Loucy (cell line): ENCODE data around the gene BPIFB2.

Source experiments
- H2AFZ ChIP-seq: fragments of 200-600 bp; sonication (generic); 2 replicates; pipeline ENCODE4 v1.6.0; 2016; ENCODE audit warnings: antibody characterized with exemption, mild to moderate bottlenecking, low read length, moderate library complexity
- H3F3A ChIP-seq: fragments of 200-600 bp; 2 replicates; pipeline ENCODE4 v1.6.0; 2016; ENCODE audit warnings: antibody characterized with exemption, low read depth, mild to moderate bottlenecking
- H3K27me3 ChIP-seq: fragments of 200-600 bp; sonication (generic); 2 replicates; pipeline ENCODE4 v1.6.1; 2014; ENCODE audit warnings: low read length, mild to moderate bottlenecking; ENCODE audit not compliant: insufficient read depth, poor library complexity, severe bottlenecking
- H3K36me3 ChIP-seq: fragments of 200-600 bp; sonication (generic); 2 replicates; pipeline ENCODE4 v1.6.1; 2016; ENCODE audit warnings: low read length; ENCODE audit not compliant: insufficient read depth
- H3K4me1 ChIP-seq: fragments of 200-600 bp; sonication (generic); 2 replicates; pipeline ENCODE4 v1.5.1; 2014; ENCODE audit warnings: low read length, mild to moderate bottlenecking; ENCODE audit not compliant: insufficient read depth, poor library complexity, severe bottlenecking
- H3K4me2 ChIP-seq: fragments of 200-600 bp; sonication (generic); 2 replicates; pipeline ENCODE4 v1.6.0; 2014; ENCODE audit warnings: antibody characterized with exemption, low read length, low read depth, mild to moderate bottlenecking; ENCODE audit not compliant: poor library complexity, severe bottlenecking
- H3K4me3 ChIP-seq: fragments of 200-600 bp; sonication (generic); 2 replicates; pipeline ENCODE4 v1.5.1; 2014; ENCODE audit warnings: low read length, mild to moderate bottlenecking, mixed read lengths; ENCODE audit not compliant: poor library complexity, severe bottlenecking
- H3K79me2 ChIP-seq: fragments of 200-600 bp; sonication (generic); 2 replicates; pipeline ENCODE4 v1.6.1; 2014; ENCODE audit warnings: low read length; ENCODE audit not compliant: insufficient read depth
- H3K9ac ChIP-seq: fragments of 200-600 bp; sonication (generic); 2 replicates; pipeline ENCODE4 v1.6.0; 2014; ENCODE audit warnings: mild to moderate bottlenecking, low read depth, low read length, moderate library complexity; ENCODE audit not compliant: poor library complexity, severe bottlenecking
- H3K9me2 ChIP-seq: fragments of 200-600 bp; sonication (generic); replicated peaks from 2 replicates; pipeline ENCODE4 v1.6.1; 2016; ENCODE audit warnings: low read depth, low read length, mixed read lengths
- H3K9me3 ChIP-seq: fragments of 200-600 bp; sonication (generic); 2 replicates; pipeline ENCODE4 v1.6.1; 2014; ENCODE audit warnings: mild to moderate bottlenecking, antibody characterized with exemption, low read length, low read depth; ENCODE audit not compliant: insufficient read depth
- H4K20me1 ChIP-seq: fragments of 200-600 bp; sonication (generic); 2 replicates; pipeline ENCODE4 v1.6.0; 2014; ENCODE audit warnings: antibody characterized with exemption, low read length, mild to moderate bottlenecking; ENCODE audit not compliant: insufficient read depth, poor library complexity, severe bottlenecking
- CTCF ChIP-seq: fragments of 200-600 bp; sonication (generic); conservative IDR thresholded peaks from 2 replicates; pipeline ENCODE4 v1.5.1; 2014; ENCODE audit warnings: mild to moderate bottlenecking, antibody characterized with exemption, low read length
- EZH2phosphoT487 ChIP-seq: fragments of 200-600 bp; IDR thresholded peaks from 2 replicates; pipeline ENCODE4 v1.6.1; 2018; ENCODE audit warnings: antibody characterized with exemption, mild to moderate bottlenecking, moderate library complexity, borderline replicate concordance

The BPIFB2 gene

DNA sequence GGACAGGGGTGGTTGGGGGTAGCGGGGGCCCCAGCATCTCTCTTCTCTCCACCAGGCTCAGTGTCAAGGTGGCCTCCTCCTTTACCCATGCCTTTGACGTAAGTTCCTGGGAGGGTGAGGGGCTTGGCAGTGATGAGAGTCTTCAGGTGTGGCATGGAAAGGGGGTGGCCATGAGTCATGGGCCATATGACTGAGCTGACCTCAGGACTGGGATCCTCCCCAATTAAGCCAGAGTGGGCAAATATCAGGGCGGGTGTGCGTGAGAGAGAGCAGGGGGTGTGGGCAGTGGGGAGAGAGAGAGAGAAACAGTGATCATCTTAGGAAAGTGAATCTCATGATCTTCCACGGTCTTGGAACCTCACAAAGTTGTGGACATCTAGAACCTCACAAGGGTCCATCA is 63.7 kb downstream of the BPIFB2 start:
- Histone ChIP-seq H3K9me2 (no peaks in the 10 kb centered on the region), H3F3A (no peaks in the 10 kb centered on the region), H3K4me1 (peaks cover 4% of the 10 kb centered on the region), H4K20me1 (no peaks in the 10 kb centered on the region), H3K4me3 (no peak overlapping the region), H3K9ac (no peak overlapping the region), H3K4me2 (no peak overlapping the region), H3K79me2 (no peaks in the 10 kb centered on the region), H2AFZ (no peak overlapping the region), H3K36me3 (no peaks in the 10 kb centered on the region), H3K9me3 (no peaks in the 10 kb centered on the region), H3K27me3 (no peaks in the 10 kb centered on the region)
- TF ChIP-seq CTCF (no peak), EZH2phosphoT487 (no peak)

- Histone ChIP-seq H4K20me1 (no peaks in the 10 kb centered on the region), H3K4me1 (peaks cover 4% of the 10 kb centered on the region), H3K4me3 (no peak overlapping the region), H3K36me3 (no peaks in the 10 kb centered on the region), H3K79me2 (no peaks in the 10 kb centered on the region), H3F3A (no peaks in the 10 kb centered on the region), H3K9me3 (no peaks in the 10 kb centered on the region), H3K4me2 (no peak overlapping the region), H3K9ac (no peak overlapping the region), H2AFZ (no peak overlapping the region), H3K27me3 (no peaks in the 10 kb centered on the region), H3K9me2 (no peaks in the 10 kb centered on the region)
- TF ChIP-seq EZH2phosphoT487 = no peak
- no peak for TF ChIP-seq CTCF
These were observed 64.9 kb downstream of the BPIFB2 start for GRCh38 chr20:33072362-33072761.

- Histone ChIP-seq H3K4me1 (peaks cover 4% of the 10 kb centered on the region), H3K9me3 (no peaks in the 10 kb centered on the region), H4K20me1 (no peaks in the 10 kb centered on the region), H3K9ac (no peak overlapping the region), H3K79me2 (no peaks in the 10 kb centered on the region), H3K9me2 (no peaks in the 10 kb centered on the region), H3F3A (no peaks in the 10 kb centered on the region), H2AFZ (no peak overlapping the region), H3K4me2 (no peak overlapping the region), H3K4me3 (no peak overlapping the region), H3K36me3 (no peaks in the 10 kb centered on the region), H3K27me3 (no peaks in the 10 kb centered on the region)
- TF ChIP-seq CTCF = no peak
- no peak for TF ChIP-seq EZH2phosphoT487
These were observed 65.3 kb downstream of the BPIFB2 start for GRCh38 chr20:33072813-33073212.
